SU-DHL-6 (cell line): ENCODE data around the gene ST6GALNAC3.

ENCODE experiments used
- H2AFZ ChIP-seq: fragments of 200-600 bp; sonication (generic); 2 replicates; pipeline ENCODE4 v1.6.1; 2014; ENCODE audit warnings: low read depth, mild to moderate bottlenecking, moderate library complexity, mixed read lengths, antibody characterized with exemption, low read length; ENCODE audit not compliant: severe bottlenecking
- H3F3A ChIP-seq: fragments of 200-600 bp; shearing (Covaris generic); 2 replicates; pipeline ENCODE4 v1.6.0; 2016; ENCODE audit warnings: antibody characterized with exemption, mild to moderate bottlenecking; ENCODE audit not compliant: insufficient read depth
- H3K27ac ChIP-seq: fragments of 200-600 bp; sonication (generic); 2 replicates; pipeline ENCODE4 v1.5.1; 2016; ENCODE audit warnings: low read depth, mild to moderate bottlenecking, low read length, moderate library complexity, mixed read lengths
- H3K27me3 ChIP-seq: fragments of 200-600 bp; sonication (generic), shearing (Covaris generic); 2 replicates; pipeline ENCODE4 v1.6.0; 2014; ENCODE audit warnings: mild to moderate bottlenecking, low read length
- H3K36me3 ChIP-seq: fragments of 200-600 bp; sonication (generic); 2 replicates; pipeline ENCODE4 v1.6.1; 2014; ENCODE audit warnings: mild to moderate bottlenecking, low read length, mixed read lengths
- H3K4me2 ChIP-seq: fragments of 300-600, 200-600 bp; shearing (Covaris generic), sonication (generic); 2 replicates; pipeline ENCODE4 v1.6.0; 2014; ENCODE audit warnings: low read length, low read depth, mild to moderate bottlenecking; ENCODE audit not compliant: poor library complexity, severe bottlenecking
- H3K4me3 ChIP-seq: fragments of 200-600 bp; sonication (generic); 2 replicates; pipeline ENCODE4 v1.5.1; 2014; ENCODE audit warnings: antibody characterized with exemption, low read length, mild to moderate bottlenecking, mixed read lengths; ENCODE audit not compliant: insufficient read depth, poor library complexity, severe bottlenecking
- H3K79me2 ChIP-seq: fragments of 200-600 bp; sonication (generic); 2 replicates; pipeline ENCODE4 v1.6.1; 2014; ENCODE audit warnings: mild to moderate bottlenecking, low read length, moderate library complexity; ENCODE audit not compliant: insufficient read depth
- H3K9ac ChIP-seq: fragments of 200-600 bp; sonication (generic); 2 replicates; pipeline ENCODE4 v1.7.0; 2014; ENCODE audit warnings: mild to moderate bottlenecking, low read length
- H3K9me2 ChIP-seq: fragments of 200-600 bp; sonication (generic); replicated peaks from 2 replicates; pipeline ENCODE4 v1.6.1; 2014; ENCODE audit warnings: low read length; ENCODE audit not compliant: insufficient read depth
- H3K9me3 ChIP-seq: fragments of 200-600 bp; sonication (generic); 2 replicates; pipeline ENCODE4 v1.6.1; 2014; ENCODE audit warnings: low read length, mixed read lengths; ENCODE audit not compliant: insufficient read depth
- H4K20me1 ChIP-seq: fragments of 200-600 bp; sonication (generic); 2 replicates; pipeline ENCODE4 v1.6.1; 2014; ENCODE audit warnings: low read depth, mild to moderate bottlenecking, antibody characterized with exemption, low read length, moderate library complexity, mixed read lengths
- EZH2phosphoT487 ChIP-seq: fragments of 200-600 bp; sonication (generic), shearing (Covaris generic); conservative IDR thresholded peaks from 2 replicates; pipeline ENCODE4 v1.6.1; 2018; ENCODE audit warnings: mild to moderate bottlenecking, antibody characterized with exemption, low read length, moderate library complexity, mixed read lengths
- TF ChIP-seq, protein P1 (sequence below): fragments of 200-600 bp; sonication (generic); IDR thresholded peaks from one replicate; pipeline ENCODE4 v1.5.1; 2017; ENCODE audit warnings: antibody characterized with exemption, mild to moderate bottlenecking, low read length, moderate library complexity; ENCODE audit not compliant: insufficient read depth, poor library complexity, severe bottlenecking

Gene ST6GALNAC3

DNA sequence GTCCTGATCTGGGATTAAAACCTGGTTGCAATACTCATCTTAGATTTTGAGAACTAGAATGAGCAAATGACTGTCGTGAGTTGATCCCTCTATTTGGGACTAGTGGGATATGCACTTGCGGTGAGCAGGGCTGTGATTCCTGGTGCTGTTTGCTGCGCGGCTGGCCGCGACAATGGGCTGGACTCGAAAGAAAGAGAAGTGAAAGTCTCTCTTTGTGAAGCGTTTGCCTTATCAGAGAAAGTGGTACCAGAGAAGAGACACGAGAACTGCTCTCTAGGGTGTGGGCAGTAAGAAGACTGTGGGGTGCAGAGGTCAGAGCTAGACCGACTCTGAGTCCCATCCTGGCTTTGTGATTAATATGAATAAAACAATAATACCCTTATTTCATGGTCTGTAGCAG lies 8.6 kb downstream of the ST6GALNAC3 start:
- Histone ChIP-seq H2AFZ (no peak overlapping the region), H3K4me3 (no peak overlapping the region), H3K9me3 (no peaks in the 10 kb centered on the region), H3K79me2 (no peaks in the 10 kb centered on the region), H3K27me3 (no peaks in the 10 kb centered on the region), H4K20me1 (no peaks in the 10 kb centered on the region), H3K9me2 (no peaks in the 10 kb centered on the region), H3K9ac (no peak overlapping the region), H3K27ac (no peak overlapping the region), H3K36me3 (no peaks in the 10 kb centered on the region), H3K4me2 (no peak overlapping the region), H3F3A (no peaks in the 10 kb centered on the region)
- no peak for TF ChIP-seq EZH2phosphoT487
- TF ChIP-seq, protein P1, sequence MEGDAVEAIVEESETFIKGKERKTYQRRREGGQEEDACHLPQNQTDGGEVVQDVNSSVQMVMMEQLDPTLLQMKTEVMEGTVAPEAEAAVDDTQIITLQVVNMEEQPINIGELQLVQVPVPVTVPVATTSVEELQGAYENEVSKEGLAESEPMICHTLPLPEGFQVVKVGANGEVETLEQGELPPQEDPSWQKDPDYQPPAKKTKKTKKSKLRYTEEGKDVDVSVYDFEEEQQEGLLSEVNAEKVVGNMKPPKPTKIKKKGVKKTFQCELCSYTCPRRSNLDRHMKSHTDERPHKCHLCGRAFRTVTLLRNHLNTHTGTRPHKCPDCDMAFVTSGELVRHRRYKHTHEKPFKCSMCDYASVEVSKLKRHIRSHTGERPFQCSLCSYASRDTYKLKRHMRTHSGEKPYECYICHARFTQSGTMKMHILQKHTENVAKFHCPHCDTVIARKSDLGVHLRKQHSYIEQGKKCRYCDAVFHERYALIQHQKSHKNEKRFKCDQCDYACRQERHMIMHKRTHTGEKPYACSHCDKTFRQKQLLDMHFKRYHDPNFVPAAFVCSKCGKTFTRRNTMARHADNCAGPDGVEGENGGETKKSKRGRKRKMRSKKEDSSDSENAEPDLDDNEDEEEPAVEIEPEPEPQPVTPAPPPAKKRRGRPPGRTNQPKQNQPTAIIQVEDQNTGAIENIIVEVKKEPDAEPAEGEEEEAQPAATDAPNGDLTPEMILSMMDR = no peak

DNA sequence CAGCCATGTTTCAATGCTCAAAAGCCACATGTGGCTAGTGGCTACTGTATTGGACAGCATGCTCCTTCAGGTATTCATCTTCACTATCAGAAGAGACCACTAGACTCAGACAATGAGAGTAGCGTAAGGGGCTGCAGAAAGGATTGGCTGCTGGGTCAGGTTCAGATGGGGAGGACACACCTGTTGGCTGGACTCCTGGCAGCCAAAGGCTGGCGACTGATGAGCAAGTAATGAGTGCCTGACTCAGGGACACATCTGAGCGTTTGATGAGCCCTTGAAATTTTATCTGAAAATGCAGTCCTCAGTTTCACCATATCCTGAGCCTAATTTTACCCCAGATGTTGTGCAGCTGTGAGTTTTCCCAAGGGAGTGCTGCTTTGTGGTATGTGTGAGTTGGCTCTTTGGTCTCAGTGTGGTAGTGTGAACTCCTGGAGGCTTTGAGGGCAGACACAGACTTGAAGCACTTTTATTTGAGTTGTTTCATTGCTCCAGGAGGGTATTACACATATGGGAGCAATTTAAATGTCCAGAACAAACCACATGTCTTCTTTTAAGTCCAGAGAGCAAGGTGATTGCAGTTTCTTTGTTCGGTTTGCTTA lies 9.6 kb downstream of the ST6GALNAC3 start:
- Histone ChIP-seq H3K4me2 (no peak overlapping the region), H3K9me2 (no peaks in the 10 kb centered on the region), H3K4me3 (no peak overlapping the region), H4K20me1 (no peaks in the 10 kb centered on the region), H3K27ac (no peak overlapping the region), H3K36me3 (no peaks in the 10 kb centered on the region), H3K79me2 (no peaks in the 10 kb centered on the region), H3K9me3 (no peaks in the 10 kb centered on the region), H3F3A (no peaks in the 10 kb centered on the region), H2AFZ (no peak overlapping the region), H3K9ac (no peak overlapping the region), H3K27me3 (no peaks in the 10 kb centered on the region)
- TF ChIP-seq, protein P1 = no peak
- TF ChIP-seq EZH2phosphoT487 = no peak

DNA sequence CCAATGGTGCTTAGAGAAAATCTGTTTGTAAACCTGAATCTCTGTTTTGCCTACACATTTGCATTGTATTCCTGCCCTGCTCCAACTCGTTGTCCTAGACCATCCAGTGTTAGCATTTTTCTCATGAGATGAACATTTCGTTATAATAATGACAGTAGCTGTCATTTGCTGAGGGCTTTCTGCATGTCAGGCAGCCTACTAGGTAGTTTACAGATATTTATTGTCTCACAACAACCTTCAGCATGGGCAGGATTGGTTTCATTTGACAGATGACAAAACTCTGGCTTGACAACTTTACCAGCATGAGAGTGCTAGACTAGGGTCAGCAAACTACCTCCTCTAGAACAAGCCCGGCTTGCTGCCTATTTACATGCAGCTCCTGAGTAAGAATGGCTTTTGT lies 10.1 kb downstream of the ST6GALNAC3 start:
- H3K79me2 ChIP-seq = no peaks in the 10 kb centered on the region
- no peaks in the 10 kb centered on the region for H4K20me1 ChIP-seq
- H3K27me3 ChIP-seq = no peaks in the 10 kb centered on the region
- no peaks in the 10 kb centered on the region for H3K36me3 ChIP-seq
- TF ChIP-seq, protein P1 = no peak
- TF ChIP-seq EZH2phosphoT487 = no peak
- no peak overlapping the region for H2AFZ ChIP-seq
- H3K9me3 ChIP-seq = no peaks in the 10 kb centered on the region
- H3K9ac ChIP-seq = no peak overlapping the region
- no peaks in the 10 kb centered on the region for H3F3A ChIP-seq
- H3K4me3 ChIP-seq = no peak overlapping the region
- H3K4me2 ChIP-seq = no peak overlapping the region
- H3K27ac ChIP-seq = no peak overlapping the region
- H3K9me2 ChIP-seq = no peaks in the 10 kb centered on the region
